Stimulated activated CD4-positive, alpha-beta T cell treated with anti-CD3 and anti-CD28 coated beads, Interleukin-1b, Interleukin-23, amount 100 ng/mL, for 48 hours (primary cell): ENCODE measurements around the gene ELANE.

Source experiments
- DNase-seq: peaks from one replicate; pipeline ENCODE4 v3.0.0-alpha.2; 2020

The ELANE gene

GRCh38 chr19:852136-853013 lies at the start of gene ELANE:
TSS of gene ELANE (plus strand) at chr19:852303. CDS start at chr19:852329, 26 bp downstream.
- DNase-seq = no peak

- DNase-seq = no peak
Observed at GRCh38 chr19:802498-803098, 49.5 kb upstream of the ELANE start.

- DNase-seq = no peak
Observed at GRCh38 chr19:803099-803561, 49.0 kb upstream of the ELANE start.

- no peak for DNase-seq
Observed at GRCh38 chr19:803686-804418, 48.3 kb upstream of the ELANE start.

GRCh38 chr19:804419-805165 lies 47.5 kb upstream of the ELANE start:
- no peak for DNase-seq

GRCh38 chr19:805166-805551 lies 46.9 kb upstream of the ELANE start:
- DNase-seq = no peak

GRCh38 chr19:805600-806550 lies 46.2 kb upstream of the ELANE start:
- DNase-seq = no peak

- no peak for DNase-seq
Observed at GRCh38 chr19:806815-807421, 45.2 kb upstream of the ELANE start.

GRCh38 chr19:807627-808422 lies 44.3 kb upstream of the ELANE start:
- no peak for DNase-seq

- no peak for DNase-seq
Observed at GRCh38 chr19:808423-808775, 43.7 kb upstream of the ELANE start.

GRCh38 chr19:810077-810855 lies 41.8 kb upstream of the ELANE start:
- DNase-seq = no peak

- no peak for DNase-seq
Observed at GRCh38 chr19:810883-811489, 41.1 kb upstream of the ELANE start.

- DNase-seq = no peak
Observed at GRCh38 chr19:811506-812048, 40.5 kb upstream of the ELANE start.

- no peak for DNase-seq
Observed at GRCh38 chr19:812049-812746, 39.9 kb upstream of the ELANE start.

GRCh38 chr19:812747-813218 lies 39.3 kb upstream of the ELANE start:
- no peak for DNase-seq

GRCh38 chr19:813219-814151 lies 38.6 kb upstream of the ELANE start:
- no peak for DNase-seq
